GM21515 (cell line): ENCODE data around the gene KCNK3.
"Not testable (repeated sequence)": the region's sequence is repeated elsewhere in the genome, so short reads cannot be mapped to it uniquely, and the experiment has no call there.

Source experiments
- ATAC-seq: cut with Tn5 transposase; IDR thresholded peaks from one replicate; pipeline ENCODE4 v1.9.1; 2021; ENCODE audit not compliant: unreplicated experiment

The KCNK3 gene

GRCh38 chr2:26692279-26692896 is at the start of gene KCNK3:
Gene KCNK3, plus strand, starts transcription at chr2:26692722. Its CDS starts 154 bp downstream, at chr2:26692876.
- no peak for ATAC-seq

GRCh38 chr2:26644188-26644835 is 48.2 kb upstream of the KCNK3 start:
- no peak for ATAC-seq

GRCh38 chr2:26645762-26646161 is 46.8 kb upstream of the KCNK3 start:
- ATAC-seq, result no peak

GRCh38 chr2:26646986-26647672 is 45.4 kb upstream of the KCNK3 start:
- no peak for ATAC-seq

- ATAC-seq, result no peak
Observed at GRCh38 chr2:26647981-26648380, 44.5 kb upstream of the KCNK3 start.

- ATAC-seq, result no peak
Observed at GRCh38 chr2:26648516-26648915, 44.0 kb upstream of the KCNK3 start.

- ATAC-seq, result no peak
Observed at GRCh38 chr2:26649322-26649721, 43.2 kb upstream of the KCNK3 start.

GRCh38 chr2:26649992-26650712 is 42.4 kb upstream of the KCNK3 start:
- no peak for ATAC-seq

- ATAC-seq, result no peak
Observed at GRCh38 chr2:26650713-26651469, 41.6 kb upstream of the KCNK3 start.

- ATAC-seq, result no peak
Observed at GRCh38 chr2:26651470-26651771, 41.1 kb upstream of the KCNK3 start.

GRCh38 chr2:26651799-26652198 is 40.7 kb upstream of the KCNK3 start:
- ATAC-seq, result no peak

GRCh38 chr2:26652361-26653041 is 40.0 kb upstream of the KCNK3 start:
- no peak for ATAC-seq

GRCh38 chr2:26653207-26654060 is 39.1 kb upstream of the KCNK3 start:
- no peak for ATAC-seq

GRCh38 chr2:26654061-26654340 is 38.5 kb upstream of the KCNK3 start:
- ATAC-seq, result no peak

GRCh38 chr2:26655120-26655519 is 37.4 kb upstream of the KCNK3 start:
- ATAC-seq, result not testable (repeated sequence)

GRCh38 chr2:26655611-26656195 is 36.8 kb upstream of the KCNK3 start:
- no peak for ATAC-seq

- ATAC-seq, result no peak
Observed at GRCh38 chr2:26657265-26657664, 35.3 kb upstream of the KCNK3 start.

GRCh38 chr2:26658691-26659346 is 33.7 kb upstream of the KCNK3 start:
- ATAC-seq, result no peak

GRCh38 chr2:26660363-26660962 is 32.1 kb upstream of the KCNK3 start:
- no peak for ATAC-seq
